Measurements from ENCODE around the gene BPGM.

GRCh38 chr7:134674424-134674823 is 27.8 kb downstream of the BPGM start:
- TF ChIP-seq CTCF (IDR thresholded peaks at IDR 0.05) = no peak
- no peak for TF ChIP-seq POLR2A (IDR thresholded peaks at IDR 0.05)
